Kidney (tissue), 14 donors: ENCODE results near the gene GLP2R. TPM values are rescaled to one million over a fixed set of nuclear protein-coding genes. Genes with fewer than 3 reads are reported as not detected.

Experiments
- DNase-seq, 5 donors: peaks; one replicate each; pipeline ENCODE4 v3.0.0-alpha.2; 2013 to 2020
- FAIRE-seq: peaks from 2 replicates; lab custom pipeline; 2012; peaks lifted over from hg19 to GRCh38; lab: Jason Lieb, UNC
- H3K27ac ChIP-seq, 2 donors: one replicate each; pipeline ENCODE4 v1.7.0; 2013; ENCODE audit warnings: low read depth in 2 of 2, low read length in 2 of 2, inconsistent platforms in 1 of 2
- H3K27me3 ChIP-seq: one replicate; pipeline ENCODE4 v1.7.1; 2013; ENCODE audit warnings: low read length, inconsistent platforms; ENCODE audit not compliant: control insufficient read depth, insufficient read depth
- H3K36me3 ChIP-seq, 3 donors: one replicate each; pipeline versions ENCODE4 v1.7.0 to v1.7.1; 2013; ENCODE audit warnings: low read length in 3 of 3, control low read depth in 1 of 3, inconsistent platforms in 1 of 3; ENCODE audit not compliant: insufficient read depth in 3 of 3, control insufficient read depth in 2 of 3
- H3K4me1 ChIP-seq, 3 donors: one replicate each; pipeline versions ENCODE4 v1.7.0 to v1.7.1; 2013; ENCODE audit warnings: low read length in 3 of 3, inconsistent platforms in 1 of 3, low read depth in 1 of 3; ENCODE audit not compliant: control insufficient read depth in 2 of 3, insufficient read depth in 2 of 3
- H3K4me3 ChIP-seq, 3 donors: one replicate each; pipeline versions ENCODE4 v1.7.0 to v1.8.1; 2013; ENCODE audit warnings: low read length in 3 of 3, control low read depth in 1 of 3, inconsistent platforms in 1 of 3
- H3K9ac ChIP-seq, 3 donors: one replicate each; pipeline versions ENCODE4 v1.7.0 to v1.7.1; 2013; ENCODE audit warnings: low read length in 3 of 3, control low read depth in 1 of 3, inconsistent platforms in 1 of 3
- H3K9me3 ChIP-seq, 3 donors: one replicate each; pipeline versions ENCODE4 v1.7.0 to v1.7.1; 2013; ENCODE audit warnings: low read length in 3 of 3, control low read depth in 1 of 3, inconsistent platforms in 1 of 3; ENCODE audit not compliant: control insufficient read depth in 2 of 3, insufficient read depth in 1 of 3
- CTCF ChIP-seq: IDR thresholded peaks from 3 replicates; pipeline ENCODE4 v1.5.1; 2012; ENCODE audit warnings: mild to moderate bottlenecking, moderate library complexity, borderline replicate concordance; ENCODE audit not compliant: insufficient read depth; ENCODE audit errors: extremely low read depth
- intact Hi-C: fragments of 100-400 bp; cut with DNase I; formaldehyde crosslinking; loops from one replicate; pipeline ENCODE4 v1.11.1; 2022
- polyA plus RNA-seq: library from polyadenylated mRNA; stranded (reverse); fragments of 350-450 nt; fragmentation: Illumina TruSeq; extraction: RNeasy Lipid Tissue Mini Kit (QIAGEN cat#74804); gene quantifications from one replicate; pipeline ENCODE4 v1.2.3, GENCODE V29; 2014; ENCODE audit warnings: low read depth, low replicate concordance; ENCODE audit not compliant: insufficient read depth
- total RNA-seq: library from RNA; stranded (reverse); fragmentation: NEBNext Ultra II Directional; extraction: Animal tissue kit (Norgen Biotek cat#: 25700); gene quantifications from one replicate; pipeline ENCODE4 v1.2.1, GENCODE V29; 2021
- donor health status: control.
- donor health status: control.
- donor health status: control.
- donor health status: control.
- donor health status: control.
- donor health status: DM: yes; HTN: yes; CAD: no.
- donor health status: Normal renal cell carcinoma (clear cell type).

The GLP2R gene
- total and polyA plus RNA-seq, 2 donors from 2014 or later: not detected

GRCh38 chr17:9802697-9803096 is 23.0 kb upstream of the GLP2R start:
- TF ChIP-seq CTCF: no peak
- H3K4me1 ChIP-seq: no peaks in the 10 kb centered on the region
- H3K9ac ChIP-seq: no peak overlapping the region
- H3K4me3 ChIP-seq: no peak overlapping the region
- H3K36me3 ChIP-seq: no peaks in the 10 kb centered on the region
- H3K27me3 ChIP-seq: no peaks in the 10 kb centered on the region
- FAIRE-seq (no peak), DNase-seq (no peak)
- no peak overlapping the region for H3K27ac ChIP-seq
- intact Hi-C loops: no loop called here
- peaks cover 0 to 6% (median 4%) of the 10 kb centered on the region in 3 donors for H3K9me3 ChIP-seq

GRCh38 chr17:9805769-9806168 is 20.0 kb upstream of the GLP2R start:
- peaks cover 0 to 6% (median 4%) of the 10 kb centered on the region in 3 donors for H3K9me3 ChIP-seq
- no peak overlapping the region for H3K4me3 ChIP-seq
- no peak for FAIRE-seq
- peak in 1 of 5 donors; percentile 5 for DNase-seq
- H3K27me3 ChIP-seq: no peaks in the 10 kb centered on the region
- intact Hi-C loops: no loop called here
- no peaks in the 10 kb centered on the region for H3K4me1 ChIP-seq
- H3K36me3 ChIP-seq: no peaks in the 10 kb centered on the region
- H3K9ac ChIP-seq: no peak overlapping the region
- no peak overlapping the region for H3K27ac ChIP-seq
- no peak for TF ChIP-seq CTCF

- FAIRE-seq: no peak
- peaks cover 0 to 6% (median 4%) of the 10 kb centered on the region in 3 donors for H3K9me3 ChIP-seq
- intact Hi-C loops: no loop called here
- H3K9ac ChIP-seq: no peak overlapping the region
- no peaks in the 10 kb centered on the region for H3K4me1 ChIP-seq
- no peak overlapping the region for H3K27ac ChIP-seq
- H3K36me3 ChIP-seq: no peaks in the 10 kb centered on the region
- no peak overlapping the region for H3K4me3 ChIP-seq
- no peaks in the 10 kb centered on the region for H3K27me3 ChIP-seq
- no peak for TF ChIP-seq CTCF
- no peak for DNase-seq
Observed at GRCh38 chr17:9806699-9807098, 19.0 kb upstream of the GLP2R start.

- H3K36me3 ChIP-seq: no peaks in the 10 kb centered on the region
- FAIRE-seq: no peak
- intact Hi-C loops: no loop called here
- H3K4me3 ChIP-seq: no peak overlapping the region
- H3K9me3 ChIP-seq: peaks cover 0 to 3% (median under 1%) of the 10 kb centered on the region in 3 donors
- H3K27me3 ChIP-seq: no peaks in the 10 kb centered on the region
- no peak for TF ChIP-seq CTCF
- H3K27ac ChIP-seq: no peak overlapping the region
- no peak overlapping the region for H3K9ac ChIP-seq
- no peaks in the 10 kb centered on the region for H3K4me1 ChIP-seq
- no peak for DNase-seq
Observed at GRCh38 chr17:9809409-9809808, 16.3 kb upstream of the GLP2R start.
